EL (cell line): ENCODE measurements around the gene TTLL11.
"Not testable (repeated sequence)": the region's sequence is repeated elsewhere in the genome, so short reads cannot be mapped to it uniquely, and the experiment has no call there.

Experiments used
- DNase-seq: peaks from one replicate; pipeline ENCODE4 v3.0.0-alpha.2; 2016

Gene TTLL11

GRCh38 chr9:122125509-122126330, 32.6 kb upstream of the TTLL11 start:
- peak; percentile 56 for DNase-seq

- peak; percentile 79 for DNase-seq
Measured at GRCh38 chr9:122125158-122125508, 32.0 kb upstream of the TTLL11 start.

- DNase-seq = no peak
Measured at GRCh38 chr9:122124528-122124927, 31.4 kb upstream of the TTLL11 start.

GRCh38 chr9:122124048-122124447, 30.9 kb upstream of the TTLL11 start:
- DNase-seq = no peak

GRCh38 chr9:122122903-122123632, 30.0 kb upstream of the TTLL11 start:
- DNase-seq = peak; percentile 67

GRCh38 chr9:122122468-122122867, 29.4 kb upstream of the TTLL11 start:
- no peak for DNase-seq

GRCh38 chr9:122121931-122122330, 28.8 kb upstream of the TTLL11 start:
- no peak for DNase-seq

- DNase-seq = no peak
Measured at GRCh38 chr9:122121391-122121790, 28.3 kb upstream of the TTLL11 start.

- DNase-seq = no peak
Measured at GRCh38 chr9:122120316-122121071, 27.4 kb upstream of the TTLL11 start.

GRCh38 chr9:122119721-122120120, 26.6 kb upstream of the TTLL11 start:
- no peak for DNase-seq

- DNase-seq = no peak
Measured at GRCh38 chr9:122119166-122119521, 26.0 kb upstream of the TTLL11 start.

GRCh38 chr9:122118343-122119165, 25.4 kb upstream of the TTLL11 start:
- no peak for DNase-seq

- DNase-seq = not testable (repeated sequence)
Measured at GRCh38 chr9:122117241-122117640, 24.1 kb upstream of the TTLL11 start.

GRCh38 chr9:122116448-122117173, 23.5 kb upstream of the TTLL11 start:
- DNase-seq = no peak

GRCh38 chr9:122116040-122116439, 22.9 kb upstream of the TTLL11 start:
- DNase-seq = no peak

GRCh38 chr9:122115176-122116035, 22.3 kb upstream of the TTLL11 start:
- DNase-seq = no peak

- no peak for DNase-seq
Measured at GRCh38 chr9:122113574-122113973, 20.5 kb upstream of the TTLL11 start.

GRCh38 chr9:122112238-122112637, 19.1 kb upstream of the TTLL11 start:
- DNase-seq = no peak

GRCh38 chr9:122111413-122112085, 18.4 kb upstream of the TTLL11 start:
- no peak for DNase-seq

- no peak for DNase-seq
Measured at GRCh38 chr9:122110100-122110833, 17.2 kb upstream of the TTLL11 start.
